Psoas muscle (tissue), 8 donors: Measurements from ENCODE around the gene SPC24. TPM values are rescaled to one million over a fixed set of nuclear protein-coding genes. Genes with fewer than 3 reads are reported as not detected.

Experiments used
- ATAC-seq, 4 donors: fragments of 200-7000 bp; cut with Tn5 transposase; one replicate each; pipeline ENCODE4 v1.9.1; 2020; ENCODE audit warnings: moderate library complexity in 3 of 4, mild to moderate bottlenecking in 2 of 4
- DNase-seq, 2 donors: peaks; one replicate each; pipeline ENCODE4 v3.0.0-alpha.2; 2020
- H3K27ac ChIP-seq: fragments of 200-600 bp; one replicate; pipeline ENCODE4 v1.8.0; 2022
- H3K27me3 ChIP-seq, 3 donors: fragments of 200-600 bp in 1 of 3; one replicate each; pipeline versions ENCODE4 v1.6.1 to v1.8.0; 2013 to 2022; ENCODE audit warnings: low read length in 2 of 3, mild to moderate bottlenecking in 2 of 3, moderate library complexity in 1 of 3; ENCODE audit not compliant: insufficient read depth in 3 of 3
- H3K36me3 ChIP-seq, 2 donors: fragments of 200-600 bp in 1 of 2; one replicate each; pipeline versions ENCODE4 v1.6.1 to v1.8.0; 2013 to 2022; ENCODE audit warnings: low read depth in 1 of 2, mild to moderate bottlenecking in 1 of 2, moderate library complexity in 1 of 2; ENCODE audit not compliant: insufficient read depth in 1 of 2
- H3K4me1 ChIP-seq: fragments of 200-600 bp; one replicate; pipeline ENCODE4 v1.8.0; 2022
- H3K4me3 ChIP-seq: fragments of 200-600 bp; one replicate; pipeline ENCODE4 v1.8.0; 2022; ENCODE audit warnings: mild to moderate bottlenecking
- H3K9me3 ChIP-seq: fragments of 200-600 bp; one replicate; pipeline ENCODE4 v1.8.0; 2022
- CTCF ChIP-seq: fragments of 200-600 bp; IDR thresholded peaks from one replicate; pipeline ENCODE4 v1.8.0; 2022; ENCODE audit warnings: antibody characterized with exemption
- WGBS, 3 donors: extraction: QIAGEN DNeasy Blood & Tissue Kit; methylation state at CpG; one replicate each; pipeline versions ENCODE4 v1.1.6 to v1.1.7; 2013; 5-methylcytosine and 5-hydroxymethylcytosine counted together
- intact Hi-C, 2 donors: fragments of 100-400 bp; cut with DNase I; formaldehyde crosslinking; loops; one replicate each; pipeline versions ENCODE4 v1.11.0 to v1.14.2; 2022
- polyA plus RNA-seq, 3 donors: library from polyadenylated mRNA; stranded (reverse); fragments of 200-250 nt; gene quantifications; one replicate each; pipeline ENCODE4 v1.2.3, GENCODE V29; 2013
- total RNA-seq, 4 donors: library from RNA; stranded (reverse); fragmentation: NEBNext Ultra II Directional in 2 of 4; extraction: Animal tissue kit (Norgen Biotek cat#: 25700) in 2 of 4; gene quantifications; one replicate each; pipeline versions ENCODE4 v1.2.1 to v1.2.4, GENCODE V29; 2021 to 2023
- donor health status: healthy with polysubstance abuse.
- donor health status: DM: no; HTN: no; CAD: no; lungs with moderate emphysema.
- donor health status: Bipolar disorder and iron deficiency.
- donor health status: healthy.
- donor health status: DM: yes; HTN: yes; CAD: no.
- donor health status: DM: no; HTN: no; CAD: no.
- donor health status: DM: no; HTN: no; CAD: no.
- donor health status: DM: yes; HTN: yes; CAD: no.

The SPC24 gene
- total and polyA plus RNA-seq, 7 donors: 0.14 to 1.7 (median 0.55) TPM

GRCh38 chr19:11137542-11138384 lies 17.8 kb downstream of the SPC24 start:
- Histone ChIP-seq H3K27ac (peak overlapping the region; percentile 68), H3K4me3 (peak overlapping the region; percentile 45), H3K36me3 (no peaks in the 10 kb centered on the region), H3K4me1 (peaks cover 33% of the 10 kb centered on the region), H3K27me3 (no peaks in the 10 kb centered on the region), H3K9me3 (no peaks in the 10 kb centered on the region)
- intact Hi-C loops: loop anchor here (1.0 to 10.0 kb wide), 3 partner anchors 65 to 203 kb away; no protein-coding TSS in a partner anchor
- peak; percentile 83 to 89 for DNase-seq
- peak; percentile 56 to 72 (median 60) for ATAC-seq
- WGBS, 3 donors: 3 to 4% (median 3%) methylated on average over 26 to 28 of the region's 28 CpGs
- peak; percentile 78 for TF ChIP-seq CTCF

GRCh38 chr19:11136400-11137101 lies 19.0 kb downstream of the SPC24 start:
- TF ChIP-seq CTCF: no peak
- intact Hi-C loops: loop anchor here in 1 of 2 donors (10.0 kb wide), 1 partner anchor 202 kb away; no protein-coding TSS in a partner anchor
- WGBS, 3 donors: 80 to 88% (median 80%) methylated on average over 14 of the region's 14 CpGs
- DNase-seq (no peak), ATAC-seq (no peak)
- peaks cover 0 to 6% of the 10 kb centered on the region in 2 donors for H3K36me3 ChIP-seq
- H3K27me3 ChIP-seq: no peaks in the 10 kb centered on the region
- peaks cover 20% of the 10 kb centered on the region for H3K4me1 ChIP-seq
- no peaks in the 10 kb centered on the region for H3K9me3 ChIP-seq
- H3K4me3 ChIP-seq: no peak overlapping the region
- no peak overlapping the region for H3K27ac ChIP-seq

GRCh38 chr19:11131471-11131870 lies 24.1 kb downstream of the SPC24 start:
- no peaks in the 10 kb centered on the region for H3K4me1 ChIP-seq
- no peak for ATAC-seq
- peaks cover 0 to 47% of the 10 kb centered on the region in 2 donors for H3K36me3 ChIP-seq
- WGBS, 3 donors: 60 to 77% (median 71%) methylated on average over 7 of the region's 7 CpGs
- no peak overlapping the region for H3K4me3 ChIP-seq
- no peak for DNase-seq
- H3K27ac ChIP-seq: no peak overlapping the region
- intact Hi-C loops: loop anchor here (5.0 to 10.0 kb wide), 3 partner anchors 161 to 197 kb away; no protein-coding TSS in a partner anchor
- H3K27me3 ChIP-seq: no peaks in the 10 kb centered on the region
- no peak for TF ChIP-seq CTCF
- no peaks in the 10 kb centered on the region for H3K9me3 ChIP-seq

- H3K27ac ChIP-seq: no peak overlapping the region
- H3K27me3 ChIP-seq: no peaks in the 10 kb centered on the region
- no peaks in the 10 kb centered on the region for H3K4me1 ChIP-seq
- no peak overlapping the region for H3K4me3 ChIP-seq
- ATAC-seq (peak; percentile 87 to 94 (median 90)), DNase-seq (peak; percentile 85 to 89)
- H3K9me3 ChIP-seq: no peaks in the 10 kb centered on the region
- TF ChIP-seq CTCF: peak; percentile 85
- WGBS, 3 donors: 36 to 41% (median 41%) methylated on average over 18 to 19 of the region's 19 CpGs
- H3K36me3 ChIP-seq: peaks cover 0 to 49% of the 10 kb centered on the region in 2 donors
- intact Hi-C loops: loop anchor here (5.0 to 10.0 kb wide), 3 partner anchors 161 to 196 kb away; no protein-coding TSS in a partner anchor
These were observed 24.6 kb downstream of the SPC24 start for GRCh38 chr19:11130824-11131455.
